ENCODE data around the gene CCDC88C.

Gene CCDC88C

DNA sequence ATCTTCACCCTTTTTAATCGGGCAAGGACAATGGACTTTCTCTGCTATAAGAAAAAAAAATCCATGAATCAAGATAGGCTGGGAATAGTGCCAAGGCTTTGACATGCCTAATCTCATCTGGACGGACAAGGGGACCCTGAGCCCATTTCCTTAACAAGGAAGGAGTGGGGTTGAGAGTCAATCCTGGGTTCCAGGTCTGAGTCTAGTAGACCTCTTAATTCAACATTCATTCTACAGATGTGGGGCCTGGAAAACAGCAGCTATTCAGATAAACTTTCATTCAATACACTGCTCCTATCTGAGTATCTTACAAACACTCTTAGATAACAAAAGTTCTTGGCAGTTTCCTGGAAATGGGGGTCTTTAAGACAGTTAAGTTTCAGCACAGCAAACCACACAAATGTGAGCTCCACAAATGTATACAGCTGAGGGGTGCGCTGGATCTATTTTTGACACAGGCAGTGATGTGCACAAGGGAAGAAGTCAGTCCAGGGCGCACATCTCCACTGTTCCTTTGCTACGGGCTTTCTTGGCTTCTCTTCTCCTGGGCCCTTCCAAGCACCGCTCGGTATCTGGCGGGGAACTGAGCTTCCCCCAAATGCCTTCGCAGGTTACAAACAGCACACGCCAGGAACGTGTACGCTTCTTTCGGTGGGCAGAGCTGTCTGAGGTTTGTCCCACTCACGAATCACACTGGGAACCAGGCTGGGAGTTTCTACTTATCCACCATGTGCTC lies 90.9 kb downstream of the CCDC88C start:
- DNase-seq, result no peak

DNA sequence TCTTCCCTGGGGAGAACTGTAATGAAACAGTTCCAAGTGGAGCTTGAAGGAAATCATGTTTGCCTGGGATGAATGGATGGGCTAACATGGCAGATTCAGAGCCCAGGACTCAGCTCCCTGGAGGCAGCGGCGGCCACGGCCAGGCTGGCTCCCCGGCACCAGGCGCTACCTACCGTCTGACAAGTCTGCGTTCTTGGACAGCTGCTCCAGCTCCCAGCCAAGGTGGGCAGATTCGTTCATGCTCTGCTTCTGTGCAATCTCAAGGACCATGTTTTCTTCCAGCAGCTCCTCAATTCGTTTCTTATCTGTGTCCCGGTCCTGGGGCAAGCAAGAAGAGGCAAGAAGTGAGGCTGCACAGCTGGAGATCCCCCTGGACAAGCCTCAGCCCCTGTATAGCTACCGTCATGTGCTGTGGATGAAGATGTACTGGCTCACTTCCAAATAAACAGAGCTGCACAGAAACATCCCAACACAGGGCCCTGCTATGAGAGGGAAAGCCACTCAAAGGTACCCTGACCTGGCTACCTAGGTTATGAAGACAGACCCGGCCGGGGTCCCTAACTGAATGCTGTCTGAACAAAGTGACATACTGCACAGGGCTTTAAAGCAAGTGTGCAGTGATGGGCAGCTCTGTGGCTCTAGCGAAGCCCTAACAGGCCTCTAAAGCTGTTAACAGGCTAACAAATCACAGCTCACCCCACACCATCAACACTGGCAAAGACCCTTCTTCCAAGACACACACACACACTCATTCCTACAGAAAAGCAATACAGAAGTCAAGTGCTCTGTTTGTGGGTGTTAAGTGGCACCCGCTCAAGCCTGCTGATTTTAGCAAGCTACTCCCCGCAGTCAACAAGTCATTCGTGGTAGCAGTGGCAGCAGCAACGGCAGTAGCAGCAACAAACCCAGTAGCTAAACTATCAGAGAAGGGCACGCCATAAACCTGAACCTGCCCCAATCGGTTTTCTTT lies 92.7 kb downstream of the CCDC88C start:
- DNase-seq, result peak in 1 of 3 experiments; percentile 39

DNA sequence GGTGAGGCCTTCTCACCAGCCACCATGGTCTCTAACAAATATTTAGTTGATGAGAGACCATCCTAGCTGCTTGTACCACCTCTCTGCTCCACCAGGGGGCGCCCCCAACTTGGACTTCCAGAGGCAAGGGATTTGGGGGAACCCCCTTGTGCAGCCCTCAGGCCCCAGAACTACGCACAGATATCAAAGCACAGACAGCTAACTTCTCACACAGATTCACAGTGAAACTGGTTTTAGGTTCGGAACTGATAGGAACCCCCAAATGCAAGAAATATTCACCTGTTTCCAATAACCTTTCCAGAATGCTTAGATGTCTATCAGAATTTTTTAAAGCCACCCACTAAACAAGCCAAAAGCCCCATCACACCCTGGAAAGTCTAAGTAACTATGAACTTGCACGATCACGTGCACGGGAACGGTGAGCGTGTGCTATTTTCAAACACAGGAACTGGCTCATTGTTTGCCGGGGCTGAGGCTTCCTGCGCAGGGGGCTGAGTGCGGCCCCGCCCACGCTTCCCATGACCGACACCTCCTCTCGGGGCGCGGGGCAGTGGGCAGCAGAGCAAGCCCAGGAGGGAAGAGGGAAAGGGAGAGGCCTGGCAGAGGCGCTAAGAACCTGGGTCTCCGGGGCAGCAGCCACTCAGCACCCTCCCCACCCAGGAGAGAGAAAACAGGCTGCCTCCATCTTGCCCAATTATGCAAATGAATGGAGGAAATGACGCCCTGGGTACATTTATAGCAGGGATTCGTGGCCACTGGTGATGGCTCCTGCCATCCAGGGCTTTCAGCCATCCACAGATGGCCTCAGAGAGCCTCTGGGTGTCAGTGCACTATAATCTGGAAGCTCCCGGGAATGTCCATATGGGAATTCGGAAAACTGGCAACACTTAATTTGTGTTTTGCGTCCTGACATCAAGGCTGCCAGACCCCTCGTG lies 93.7 kb downstream of the CCDC88C start:
- peak; percentile 70 to 87 (median 72) for DNase-seq

DNA sequence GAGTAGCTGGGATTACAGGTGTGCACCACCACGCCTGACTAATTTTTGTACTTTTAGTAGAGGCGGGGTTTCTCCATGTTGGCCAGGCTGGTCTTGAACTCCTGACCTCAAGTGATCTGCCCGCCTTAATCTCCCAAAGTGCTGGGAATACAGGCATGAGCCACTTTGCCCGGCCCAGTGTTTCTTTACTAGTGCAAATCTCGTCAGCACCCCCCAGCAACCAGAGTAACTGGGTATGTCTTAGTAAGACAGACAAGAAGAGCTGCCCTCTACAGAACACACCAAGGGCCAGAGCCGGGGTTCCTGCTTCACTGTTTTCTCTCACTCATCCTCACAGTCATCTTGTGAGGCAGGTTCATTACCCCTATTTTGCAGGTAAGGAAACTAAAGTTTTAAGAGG lies 94.6 kb downstream of the CCDC88C start:
- DNase-seq, result no peak

DNA sequence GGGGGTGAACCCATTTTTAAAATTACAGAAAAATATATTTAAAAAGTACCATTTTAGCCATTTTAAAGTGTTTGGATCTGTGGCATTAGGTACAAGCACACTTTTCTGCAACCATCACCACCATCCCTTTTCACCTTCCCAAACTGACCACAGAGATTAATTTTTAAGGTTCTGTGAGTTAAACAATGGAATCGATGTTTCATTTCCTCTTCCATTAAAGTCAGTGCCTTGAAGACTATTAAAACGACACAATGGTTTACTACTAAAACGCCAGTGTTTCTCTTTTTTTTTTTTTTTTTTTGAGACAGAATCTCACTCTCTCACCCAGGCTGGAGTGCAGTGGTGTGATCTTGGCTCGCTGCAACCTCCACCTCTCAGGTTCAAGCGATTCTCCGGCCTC lies 95.0 kb downstream of the CCDC88C start:
- no peak for DNase-seq

DNA sequence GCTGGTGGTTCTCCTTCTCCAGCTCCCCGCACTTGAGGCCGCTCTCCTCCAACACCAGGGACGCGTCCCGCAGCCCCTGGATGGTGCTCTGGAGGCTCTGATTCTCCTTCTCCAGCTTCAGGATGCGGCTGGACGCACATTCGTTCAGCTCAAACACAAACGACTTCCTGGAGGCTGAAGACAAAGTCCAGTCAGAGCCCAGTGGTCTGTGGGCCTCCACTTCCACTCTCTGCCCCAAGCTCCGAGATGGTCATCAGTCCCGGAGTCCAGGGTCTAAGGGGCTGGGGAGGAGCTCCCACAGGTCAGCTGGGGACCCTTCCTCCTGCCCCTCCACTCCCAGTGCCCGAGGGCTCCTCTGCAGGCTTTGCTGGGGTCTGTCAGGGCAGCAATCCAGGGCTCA lies 96.5 kb downstream of the CCDC88C start:
- DNase-seq, result no peak

DNA sequence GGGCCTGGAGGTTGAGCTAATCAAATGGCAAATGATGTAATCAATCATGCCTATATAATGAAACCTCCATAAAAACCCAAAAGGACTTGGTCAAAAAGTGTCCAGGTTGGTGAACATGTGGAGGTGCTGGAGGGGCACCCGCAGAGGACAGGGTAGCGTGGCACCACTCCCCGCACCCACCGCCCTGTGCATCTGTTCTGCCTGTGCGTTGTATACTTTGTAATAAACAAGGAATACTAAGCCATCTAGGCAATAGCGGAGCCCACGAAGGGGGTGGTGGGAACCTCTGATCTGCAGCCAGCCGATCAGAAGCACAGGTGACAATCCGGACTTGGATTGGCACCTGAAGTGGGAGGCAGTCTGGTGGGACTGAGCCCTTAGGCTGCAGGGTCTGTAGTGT lies 97.4 kb downstream of the CCDC88C start:
- no peak for DNase-seq

DNA sequence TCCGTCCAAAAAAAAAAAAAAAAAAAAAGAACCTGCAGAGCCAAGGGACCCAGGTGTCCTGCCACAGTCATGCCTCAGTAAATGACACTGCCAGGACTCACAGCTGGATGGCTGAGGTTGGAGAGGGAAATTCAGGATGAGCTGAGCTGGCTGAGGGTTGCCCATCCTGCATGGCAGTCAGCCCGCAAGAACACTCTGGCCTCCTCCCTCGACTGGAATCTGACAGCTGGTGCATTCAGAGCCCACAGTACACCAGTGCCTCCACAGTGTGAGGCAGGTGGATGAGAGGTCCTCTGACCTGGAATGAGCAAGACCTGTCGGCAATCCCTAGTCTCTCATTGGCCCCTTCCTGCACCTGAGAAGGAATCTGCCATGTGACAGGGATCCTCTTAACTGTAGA lies 98.7 kb downstream of the CCDC88C start:
- DNase-seq, result no peak

DNA sequence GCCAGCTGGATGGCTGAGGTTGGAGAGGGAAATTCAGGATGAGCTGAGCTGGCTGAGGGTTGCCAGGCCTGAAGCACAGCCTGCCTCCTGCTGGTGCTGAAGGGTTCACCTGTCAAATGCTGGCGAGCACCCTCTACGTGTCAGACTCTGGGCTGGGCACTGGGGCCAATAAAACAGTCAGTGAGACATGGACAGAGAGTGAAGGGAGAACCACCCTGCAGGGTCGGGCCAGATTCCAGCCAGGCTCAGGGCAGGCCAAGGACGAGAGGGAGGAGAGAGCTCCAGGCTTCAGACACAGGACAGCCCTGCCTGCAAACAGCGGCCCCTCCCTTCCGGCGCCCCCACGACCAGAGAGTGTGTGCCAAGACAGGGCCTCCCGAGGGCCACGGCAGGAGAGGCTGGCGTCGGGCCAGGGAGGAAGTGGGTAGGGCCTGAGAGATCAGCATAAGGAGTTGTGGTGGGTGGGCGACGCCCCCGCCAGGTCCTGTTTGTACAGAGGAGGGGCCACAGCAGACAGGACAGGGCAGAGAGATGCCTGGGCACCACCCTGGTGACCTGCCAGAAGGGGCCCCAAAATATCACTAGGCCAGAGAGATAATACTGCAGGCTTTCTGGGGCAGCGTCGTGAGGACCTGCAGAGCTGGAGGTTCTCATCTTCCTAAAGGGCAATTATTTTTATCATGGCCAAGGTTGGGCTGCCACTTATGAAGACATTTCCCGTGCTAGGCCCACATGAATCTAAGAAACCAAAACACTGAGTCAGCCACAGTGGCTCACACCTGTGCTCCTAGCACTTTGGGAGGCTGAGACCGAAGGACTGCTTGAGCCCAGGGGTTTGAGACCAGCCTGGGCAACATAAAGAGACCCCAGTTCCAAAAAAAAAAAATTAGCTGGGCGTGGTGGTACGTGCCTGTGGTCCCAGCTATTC lies 100.0 kb downstream of the CCDC88C start:
- no peak for DNase-seq

DNA sequence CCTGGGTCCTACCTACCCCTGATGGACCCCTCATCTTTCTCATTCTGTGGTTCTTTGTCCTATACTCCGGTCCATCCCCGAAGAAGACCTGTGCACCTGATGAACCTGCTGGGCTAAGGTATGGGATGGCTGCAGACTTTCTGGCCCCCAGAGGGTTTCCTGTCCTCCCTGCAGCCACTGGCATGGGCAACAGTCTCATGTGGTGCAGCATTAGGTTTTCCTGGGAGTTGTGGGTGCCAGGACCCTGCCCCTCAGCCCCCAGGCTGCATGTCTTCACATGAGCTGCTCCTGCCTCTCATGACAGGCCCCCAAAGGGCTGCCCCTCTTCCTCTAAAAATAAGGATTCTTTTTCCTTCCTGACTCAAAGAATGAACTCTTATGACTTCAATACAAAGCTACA lies 100.9 kb downstream of the CCDC88C start:
- no peak for DNase-seq

DNA sequence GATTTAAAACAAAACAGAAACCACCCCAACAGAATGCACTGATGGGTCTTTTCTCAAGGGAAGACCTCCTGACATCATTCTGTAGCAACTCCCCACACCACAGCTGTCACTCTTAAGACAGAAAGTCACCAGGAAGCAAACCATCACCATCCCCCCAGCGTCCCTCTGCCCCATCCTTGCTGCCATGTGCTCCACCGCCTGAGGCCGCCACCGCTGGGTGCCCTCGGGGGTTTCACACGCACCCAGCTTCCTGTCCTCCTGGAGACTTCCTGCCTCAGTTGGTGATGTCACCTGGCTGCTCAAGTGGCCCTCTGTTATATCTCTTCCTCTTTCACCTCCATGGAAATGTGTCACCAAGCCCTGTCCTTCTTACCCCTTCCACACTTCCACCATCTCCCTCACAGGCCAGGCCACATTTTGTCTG lies 101.8 kb downstream of the CCDC88C start:
- no peak for DNase-seq

DNA sequence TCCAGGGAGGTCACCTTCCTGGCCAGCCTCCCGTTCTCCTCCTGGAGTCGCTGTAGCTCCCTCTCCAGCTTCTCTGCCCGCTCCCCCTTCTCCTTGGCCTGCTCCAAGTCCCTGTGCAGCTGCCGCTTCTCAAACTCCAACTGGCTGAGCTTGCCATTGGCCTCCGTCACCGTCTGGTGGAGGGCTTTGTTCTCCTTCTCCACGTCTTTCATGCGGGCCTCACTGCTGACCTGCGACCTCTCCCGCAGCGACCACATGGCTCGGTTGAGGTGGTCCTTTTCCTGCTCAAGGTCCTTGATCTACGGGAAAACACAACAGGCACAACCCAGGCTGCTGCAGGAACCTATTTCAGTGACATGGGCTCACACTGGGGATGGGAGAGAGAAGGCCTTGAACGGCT lies 103.8 kb downstream of the CCDC88C start:
- DNase-seq, result no peak

DNA sequence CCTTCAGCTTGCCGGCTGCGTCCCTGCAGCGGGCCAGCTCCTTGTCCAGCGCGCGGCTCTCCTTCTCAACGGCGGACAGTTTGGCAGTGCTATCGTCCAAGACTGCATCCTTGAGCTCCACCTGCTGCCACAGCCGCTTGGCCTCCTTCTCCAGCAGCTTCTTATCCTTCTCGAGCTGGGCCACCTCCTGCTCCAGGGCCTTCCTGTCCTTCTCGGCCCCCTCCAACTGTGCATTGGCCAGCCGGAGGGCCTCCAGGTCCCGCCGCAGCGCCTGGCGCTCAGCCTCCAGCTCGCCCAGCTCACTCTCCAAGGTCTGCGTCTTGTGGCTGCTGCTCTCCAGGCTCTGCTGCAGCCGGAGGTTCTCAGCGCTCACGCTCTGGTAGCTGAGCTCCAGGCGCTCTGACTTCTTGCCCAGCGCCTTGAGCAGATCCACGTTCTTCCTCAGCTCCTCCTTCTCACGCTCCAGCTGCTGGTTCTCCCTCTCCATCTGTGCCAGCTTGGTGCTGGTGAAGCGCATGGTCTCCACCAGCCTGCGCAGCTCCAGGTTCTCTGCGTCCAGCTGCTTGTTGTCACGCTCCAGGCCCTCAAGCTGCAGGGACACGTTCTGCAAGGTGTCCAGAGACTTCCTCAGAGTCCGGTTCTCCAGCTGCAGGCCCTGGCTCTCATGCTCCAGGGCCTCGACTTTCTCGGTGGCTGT lies 104.3 kb downstream of the CCDC88C start:
- DNase-seq, result no peak

DNA sequence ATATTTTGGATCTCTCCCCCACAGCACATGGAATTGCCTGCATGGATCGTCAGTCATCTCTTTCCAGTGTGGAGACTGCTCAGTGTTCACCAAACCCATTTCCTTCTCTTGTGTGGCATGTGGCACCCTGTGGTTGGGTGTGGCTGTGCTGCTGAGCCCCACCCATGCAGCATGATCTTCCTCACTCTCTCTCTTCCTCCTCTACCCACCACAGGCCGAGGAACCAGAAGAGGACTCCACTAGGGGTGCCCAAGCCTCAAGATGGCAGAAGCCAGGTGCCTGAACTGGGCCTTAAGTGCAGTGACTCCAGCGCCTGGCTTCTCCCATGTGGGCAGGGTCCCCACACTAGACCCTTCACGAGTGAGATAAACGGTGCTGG lies 106.3 kb downstream of the CCDC88C start:
- DNase-seq, result no peak

DNA sequence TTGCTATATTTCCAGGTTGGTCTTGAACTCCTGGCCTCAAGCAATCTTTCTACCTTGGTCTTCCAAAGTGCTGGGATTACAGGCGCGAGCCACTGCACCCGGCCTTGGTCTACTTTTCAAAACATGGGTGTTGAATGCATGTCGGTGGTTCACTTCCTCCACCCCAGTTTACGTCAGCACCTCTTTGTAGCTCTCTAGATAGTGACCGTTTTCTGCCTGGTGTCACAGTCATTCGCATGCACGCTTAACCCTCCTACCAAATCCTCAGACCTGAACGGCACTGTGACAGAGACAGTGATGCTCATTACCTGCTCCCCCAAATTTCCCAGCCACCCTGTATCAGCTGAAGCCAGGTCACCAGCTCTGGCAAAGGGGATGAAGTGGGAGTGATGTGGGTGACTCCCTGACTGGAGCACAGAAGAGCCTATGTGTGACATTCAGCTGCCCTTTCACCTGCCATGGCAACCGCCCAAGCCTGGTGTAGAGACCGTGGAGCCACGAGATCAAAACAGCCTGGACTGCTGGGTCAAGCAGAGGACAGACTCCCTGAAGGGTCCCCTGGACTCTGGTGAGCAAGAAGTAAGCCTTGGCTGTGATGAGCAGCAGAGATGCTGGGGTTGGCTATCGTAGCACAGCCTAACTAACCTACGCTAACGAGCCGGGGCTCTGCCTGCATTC lies 106.9 kb downstream of the CCDC88C start:
- DNase-seq, result no peak

DNA sequence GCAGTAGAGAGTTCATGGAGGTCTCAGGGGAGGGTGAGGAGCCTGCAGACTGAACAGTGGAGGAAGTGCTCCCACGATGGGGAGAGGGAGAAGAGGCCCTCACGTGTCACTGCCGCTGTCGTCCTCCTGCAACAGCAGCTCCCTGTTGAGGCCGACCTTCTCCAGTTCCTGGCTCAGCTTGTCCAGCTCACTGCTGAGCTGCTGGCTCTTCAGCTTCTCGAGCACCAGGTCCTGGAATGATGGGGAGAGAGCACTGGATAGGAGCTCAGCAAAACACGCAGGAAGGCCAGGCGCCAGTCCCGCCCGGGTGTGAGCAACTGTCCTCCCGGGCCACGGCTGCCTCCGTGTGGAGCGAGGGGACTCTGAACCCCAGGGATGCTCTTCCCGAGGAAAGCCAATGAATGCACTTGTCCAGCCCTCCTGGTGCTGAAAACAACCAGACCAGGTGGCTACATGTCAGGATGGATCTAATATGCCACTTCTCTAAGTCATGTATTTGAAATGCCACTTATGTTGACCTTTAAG lies 107.8 kb downstream of the CCDC88C start:
- peak in 1 of 3 experiments; percentile 54 for DNase-seq

DNA sequence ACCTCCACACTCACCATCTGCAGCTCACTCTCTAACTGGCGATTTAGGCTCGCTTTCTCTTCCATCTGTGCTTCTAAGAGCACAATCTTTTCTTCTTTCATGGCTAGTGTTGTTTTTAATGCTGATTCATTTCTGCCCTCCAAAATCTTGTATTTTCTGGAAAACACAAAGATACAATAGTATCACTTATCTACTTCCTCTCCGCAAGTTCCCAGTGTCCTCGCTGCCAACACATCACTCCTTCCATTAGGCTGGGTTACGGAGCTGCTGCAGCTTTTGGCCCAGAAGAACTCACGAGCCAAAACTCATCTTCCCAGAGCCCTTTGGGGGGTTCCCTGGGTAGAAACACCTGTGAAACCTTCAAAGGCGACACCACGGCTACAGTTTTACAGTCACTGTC lies 109.3 kb downstream of the CCDC88C start:
- no peak for DNase-seq

DNA sequence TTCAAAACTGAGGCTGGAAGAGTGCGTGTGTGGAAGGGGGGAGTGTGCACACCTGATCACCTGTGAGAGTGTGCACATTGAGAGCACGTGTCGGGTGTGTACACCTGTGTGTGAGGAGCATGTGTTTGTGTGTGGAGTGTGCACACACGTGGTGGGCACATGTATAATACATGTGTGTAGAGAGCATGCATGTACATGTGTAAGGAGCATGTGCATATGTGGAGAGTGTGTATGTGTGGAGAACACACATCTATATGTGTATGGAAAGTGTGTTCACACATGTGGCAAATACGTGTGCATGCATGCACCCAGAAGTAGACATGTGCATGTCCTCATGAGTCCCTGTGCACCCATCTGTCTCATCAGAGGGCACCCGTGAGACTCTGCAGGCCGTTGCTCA lies 110.0 kb downstream of the CCDC88C start:
- DNase-seq, result no peak

DNA sequence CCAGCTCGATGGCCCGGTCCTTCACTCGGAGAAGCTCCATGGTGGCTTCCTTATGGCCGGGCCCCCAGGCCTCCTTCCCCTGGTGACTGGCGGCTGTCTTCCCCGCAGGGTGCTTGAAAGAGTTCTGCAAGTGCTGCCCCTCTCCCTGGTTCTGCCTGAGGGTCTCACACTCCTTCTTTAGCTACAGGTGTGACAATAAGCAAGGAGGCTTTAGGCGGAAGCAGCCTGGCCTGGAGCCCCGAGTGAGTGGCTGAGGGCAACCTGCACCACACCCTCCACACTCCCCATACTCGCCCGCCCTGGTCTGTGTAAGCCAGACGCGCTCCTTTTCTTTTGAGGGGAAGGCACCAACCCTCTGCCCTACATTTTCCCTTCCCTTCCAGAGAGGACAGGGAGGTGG lies 110.6 kb downstream of the CCDC88C start:
- no peak for DNase-seq

DNA sequence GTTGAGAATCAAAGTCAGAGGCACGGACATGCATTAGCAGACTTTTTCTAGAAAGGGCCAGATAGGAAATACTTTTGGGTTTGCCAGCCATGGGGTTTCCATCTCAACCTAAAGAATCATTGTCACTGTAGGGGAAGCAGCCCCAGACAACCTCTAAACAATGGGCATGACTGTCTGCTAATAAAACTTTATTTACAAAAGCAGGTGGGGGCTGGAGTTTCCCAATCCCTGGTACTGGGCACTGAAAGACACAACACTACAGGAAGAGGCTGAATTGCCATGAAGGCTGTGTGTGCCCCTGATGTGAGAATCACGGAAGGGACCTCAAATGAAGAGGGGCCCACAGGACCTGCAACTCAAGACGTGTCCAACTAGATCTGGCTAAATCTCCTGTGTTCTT lies 111.1 kb downstream of the CCDC88C start:
- no peak for DNase-seq
